Neural cell (in vitro differentiated cells): ENCODE data around the gene CAMK1. TPM values are rescaled to one million over a fixed set of nuclear protein-coding genes. Genes with fewer than 3 reads are reported as not detected.

Source experiments
- H2AFZ ChIP-seq: fragments of 200-600, 300-800 bp; sonication (generic), shearing (Covaris generic); 2 replicates; pipeline ENCODE4 v1.6.0; 2014; ENCODE audit warnings: low read depth, mild to moderate bottlenecking, antibody characterized with exemption, low read length, moderate library complexity
- H3F3A ChIP-seq: fragments of 200-600 bp; shearing (Covaris generic); 2 replicates; pipeline ENCODE4 v1.6.1; 2016; ENCODE audit warnings: mild to moderate bottlenecking, moderate library complexity, mixed read lengths, antibody characterized with exemption, low read length; ENCODE audit not compliant: insufficient read depth, poor library complexity, severe bottlenecking
- H3K27ac ChIP-seq: fragments of 200-600, 300-800 bp; sonication (generic), shearing (Covaris generic); 2 replicates; pipeline ENCODE4 v1.5.1; 2014; ENCODE audit warnings: mild to moderate bottlenecking, low read length, moderate library complexity
- H3K27me3 ChIP-seq: fragments of 300-800, 200-600 bp; sonication (generic), shearing (Covaris generic); 2 replicates; pipeline ENCODE4 v1.6.0; 2014; ENCODE audit warnings: mild to moderate bottlenecking, low read depth, low read length, moderate library complexity; ENCODE audit not compliant: insufficient read depth
- H3K36me3 ChIP-seq: fragments of 300-800, 200-600 bp; sonication (generic), shearing (Covaris generic); 2 replicates; pipeline ENCODE4 v1.5.1; 2014; ENCODE audit warnings: mild to moderate bottlenecking, antibody characterized with exemption, low read length, moderate library complexity; ENCODE audit not compliant: insufficient read depth
- H3K4me2 ChIP-seq: fragments of 300-800, 200-600 bp; sonication (generic), shearing (Covaris generic); 2 replicates; pipeline ENCODE4 v1.6.0; 2014; ENCODE audit warnings: mild to moderate bottlenecking, low read length
- H3K4me3 ChIP-seq: fragments of 300-800, 200-600 bp; sonication (generic), shearing (Covaris generic); 2 replicates; pipeline ENCODE4 v1.5.1; 2014; ENCODE audit warnings: mild to moderate bottlenecking, low read length, moderate library complexity
- H3K79me2 ChIP-seq: fragments of 200-600 bp; shearing (Covaris generic); replicated peaks from 2 replicates; pipeline ENCODE4 v1.6.0; 2014; ENCODE audit warnings: mild to moderate bottlenecking, low read length, moderate library complexity; ENCODE audit not compliant: insufficient read depth
- H3K9ac ChIP-seq: fragments of 300-800, 200-600 bp; sonication (generic), shearing (Covaris generic); 2 replicates; pipeline ENCODE4 v1.6.1; 2016; ENCODE audit warnings: mild to moderate bottlenecking, low read length, mixed read lengths
- H3K9me2 ChIP-seq: fragments of 200-600 bp; shearing (Covaris generic); 2 replicates; pipeline ENCODE4 v1.6.1; 2016; ENCODE audit warnings: mild to moderate bottlenecking, low read length, mixed read lengths; ENCODE audit not compliant: insufficient read depth
- H3K9me3 ChIP-seq: fragments of 200-600, 300-800 bp; sonication (generic), shearing (Covaris generic); 2 replicates; pipeline ENCODE4 v1.6.1; 2016; ENCODE audit warnings: mild to moderate bottlenecking, mixed run types, low read length, moderate library complexity, mixed read lengths
- H4K20me1 ChIP-seq: fragments of 200-600 bp; shearing (Covaris generic); 2 replicates; pipeline ENCODE4 v1.6.1; 2016; ENCODE audit warnings: mild to moderate bottlenecking, mixed run types; ENCODE audit not compliant: insufficient read depth
- EP300 ChIP-seq: fragments of 450-650 bp; conservative IDR thresholded peaks from 2 replicates; pipeline ENCODE4 v1.6.1; 2014; ENCODE audit warnings: antibody characterized with exemption, mild to moderate bottlenecking, moderate library complexity; ENCODE audit not compliant: poor library complexity, severe bottlenecking
- EZH2 ChIP-seq: fragments of 200-600, 300-800 bp; shearing (Covaris generic), sonication (generic); IDR thresholded peaks from 2 replicates; pipeline ENCODE4 v1.6.1; 2014; ENCODE audit warnings: antibody characterized with exemption, low read length, borderline replicate concordance, mild to moderate bottlenecking; ENCODE audit not compliant: insufficient read depth, poor library complexity, severe bottlenecking
- MXI1 ChIP-seq: fragments of 450-650 bp; conservative IDR thresholded peaks from 2 replicates; pipeline ENCODE4 v1.6.1; 2014; ENCODE audit warnings: antibody characterized with exemption, mild to moderate bottlenecking; ENCODE audit not compliant: poor library complexity, severe bottlenecking
- POLR2AphosphoS5 ChIP-seq: IDR thresholded peaks from 2 replicates; pipeline ENCODE4 v1.6.1; 2012
- RAD21 ChIP-seq: fragments of 450-650 bp; conservative IDR thresholded peaks from 2 replicates; pipeline ENCODE4 v1.6.1; 2014; ENCODE audit warnings: antibody characterized with exemption, mild to moderate bottlenecking, moderate library complexity
- SMC3 ChIP-seq: fragments of 450-650 bp; conservative IDR thresholded peaks from 2 replicates; pipeline ENCODE4 v1.6.1; 2014; ENCODE audit warnings: antibody characterized with exemption, mild to moderate bottlenecking, moderate library complexity; ENCODE audit not compliant: poor library complexity
- TAF1 ChIP-seq: IDR thresholded peaks from 2 replicates; pipeline ENCODE4 v1.6.1; 2012; ENCODE audit warnings: low read depth
- polyA plus RNA-seq: library from polyadenylated mRNA; depleted of rRNA; stranded (reverse); fragments of >200 nt; gene quantifications from 2 replicates; pipeline ENCODE4 v1.2.3, GENCODE V29; 2014
- TF ChIP-seq, protein P1 (sequence below): fragments of 450-650 bp; IDR thresholded peaks from 2 replicates; pipeline ENCODE4 v1.5.1; 2014; ENCODE audit warnings: antibody characterized with exemption, mild to moderate bottlenecking, moderate library complexity; ENCODE audit not compliant: poor library complexity, severe bottlenecking
- TF ChIP-seq, protein P2 (sequence below): IDR thresholded peaks from 2 replicates; pipeline ENCODE4 v1.6.1; 2012; ENCODE audit warnings: borderline replicate concordance

CAMK1 gene
- polyA plus RNA-seq, 1 donor from 2014 or later, result 18.7 TPM

DNA sequence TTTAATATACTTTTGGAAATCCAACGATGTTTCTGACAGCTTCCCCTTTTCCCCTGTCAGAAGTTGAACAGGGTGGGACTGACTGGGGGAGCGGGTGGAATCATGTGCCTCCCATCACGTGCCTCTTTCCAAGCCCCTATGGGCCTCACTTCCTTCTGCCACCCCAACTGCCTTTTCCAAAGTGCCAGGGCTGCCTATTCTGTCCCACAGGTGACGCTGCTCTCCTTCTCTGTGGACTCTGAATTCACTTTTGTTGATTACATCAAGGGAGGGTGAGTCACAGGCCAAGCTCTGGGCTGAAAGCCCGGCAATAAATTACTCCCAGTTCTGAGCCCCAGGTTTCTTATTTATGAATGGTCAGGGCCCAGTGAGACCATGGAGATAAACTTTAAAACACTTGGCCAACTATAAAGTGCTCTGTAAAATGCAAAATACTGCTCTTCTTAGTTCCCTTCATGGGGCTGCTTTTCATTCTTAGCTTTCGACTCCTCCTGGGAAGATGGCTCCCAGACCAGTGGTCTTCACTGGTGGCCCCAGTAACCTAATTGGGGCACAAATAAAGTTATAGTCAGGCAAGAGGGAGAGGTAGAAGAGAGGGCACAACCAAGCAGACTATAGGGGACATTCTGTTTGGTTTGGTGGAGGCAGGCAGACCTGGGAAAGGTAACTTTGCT, 53.8 kb downstream of the CAMK1 start:
- no peak overlapping the region for H2AFZ ChIP-seq
- H3K9me3 ChIP-seq, result no peaks in the 10 kb centered on the region
- no peak overlapping the region for H3K9ac ChIP-seq
- H4K20me1 ChIP-seq, result no peaks in the 10 kb centered on the region
- H3K4me3 ChIP-seq, result no peak overlapping the region
- H3K27ac ChIP-seq, result no peak overlapping the region
- H3K79me2 ChIP-seq, result no peaks in the 10 kb centered on the region
- H3F3A ChIP-seq, result no peaks in the 10 kb centered on the region
- TF ChIP-seq RAD21, result no peak
- TF ChIP-seq, protein P1, sequence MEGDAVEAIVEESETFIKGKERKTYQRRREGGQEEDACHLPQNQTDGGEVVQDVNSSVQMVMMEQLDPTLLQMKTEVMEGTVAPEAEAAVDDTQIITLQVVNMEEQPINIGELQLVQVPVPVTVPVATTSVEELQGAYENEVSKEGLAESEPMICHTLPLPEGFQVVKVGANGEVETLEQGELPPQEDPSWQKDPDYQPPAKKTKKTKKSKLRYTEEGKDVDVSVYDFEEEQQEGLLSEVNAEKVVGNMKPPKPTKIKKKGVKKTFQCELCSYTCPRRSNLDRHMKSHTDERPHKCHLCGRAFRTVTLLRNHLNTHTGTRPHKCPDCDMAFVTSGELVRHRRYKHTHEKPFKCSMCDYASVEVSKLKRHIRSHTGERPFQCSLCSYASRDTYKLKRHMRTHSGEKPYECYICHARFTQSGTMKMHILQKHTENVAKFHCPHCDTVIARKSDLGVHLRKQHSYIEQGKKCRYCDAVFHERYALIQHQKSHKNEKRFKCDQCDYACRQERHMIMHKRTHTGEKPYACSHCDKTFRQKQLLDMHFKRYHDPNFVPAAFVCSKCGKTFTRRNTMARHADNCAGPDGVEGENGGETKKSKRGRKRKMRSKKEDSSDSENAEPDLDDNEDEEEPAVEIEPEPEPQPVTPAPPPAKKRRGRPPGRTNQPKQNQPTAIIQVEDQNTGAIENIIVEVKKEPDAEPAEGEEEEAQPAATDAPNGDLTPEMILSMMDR, result no peak
- no peak for TF ChIP-seq EP300
- TF ChIP-seq MXI1, result no peak
- TF ChIP-seq TAF1, result no peak
- TF ChIP-seq SMC3, result no peak
- TF ChIP-seq, protein P2, sequence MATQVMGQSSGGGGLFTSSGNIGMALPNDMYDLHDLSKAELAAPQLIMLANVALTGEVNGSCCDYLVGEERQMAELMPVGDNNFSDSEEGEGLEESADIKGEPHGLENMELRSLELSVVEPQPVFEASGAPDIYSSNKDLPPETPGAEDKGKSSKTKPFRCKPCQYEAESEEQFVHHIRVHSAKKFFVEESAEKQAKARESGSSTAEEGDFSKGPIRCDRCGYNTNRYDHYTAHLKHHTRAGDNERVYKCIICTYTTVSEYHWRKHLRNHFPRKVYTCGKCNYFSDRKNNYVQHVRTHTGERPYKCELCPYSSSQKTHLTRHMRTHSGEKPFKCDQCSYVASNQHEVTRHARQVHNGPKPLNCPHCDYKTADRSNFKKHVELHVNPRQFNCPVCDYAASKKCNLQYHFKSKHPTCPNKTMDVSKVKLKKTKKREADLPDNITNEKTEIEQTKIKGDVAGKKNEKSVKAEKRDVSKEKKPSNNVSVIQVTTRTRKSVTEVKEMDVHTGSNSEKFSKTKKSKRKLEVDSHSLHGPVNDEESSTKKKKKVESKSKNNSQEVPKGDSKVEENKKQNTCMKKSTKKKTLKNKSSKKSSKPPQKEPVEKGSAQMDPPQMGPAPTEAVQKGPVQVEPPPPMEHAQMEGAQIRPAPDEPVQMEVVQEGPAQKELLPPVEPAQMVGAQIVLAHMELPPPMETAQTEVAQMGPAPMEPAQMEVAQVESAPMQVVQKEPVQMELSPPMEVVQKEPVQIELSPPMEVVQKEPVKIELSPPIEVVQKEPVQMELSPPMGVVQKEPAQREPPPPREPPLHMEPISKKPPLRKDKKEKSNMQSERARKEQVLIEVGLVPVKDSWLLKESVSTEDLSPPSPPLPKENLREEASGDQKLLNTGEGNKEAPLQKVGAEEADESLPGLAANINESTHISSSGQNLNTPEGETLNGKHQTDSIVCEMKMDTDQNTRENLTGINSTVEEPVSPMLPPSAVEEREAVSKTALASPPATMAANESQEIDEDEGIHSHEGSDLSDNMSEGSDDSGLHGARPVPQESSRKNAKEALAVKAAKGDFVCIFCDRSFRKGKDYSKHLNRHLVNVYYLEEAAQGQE, result no peak
- no peak for TF ChIP-seq EZH2
- TF ChIP-seq POLR2AphosphoS5, result no peak
- no peaks in the 10 kb centered on the region for H3K27me3 ChIP-seq
- no peaks in the 10 kb centered on the region for H3K36me3 ChIP-seq
- H3K9me2 ChIP-seq, result no peaks in the 10 kb centered on the region
- H3K4me2 ChIP-seq, result no peak overlapping the region

DNA sequence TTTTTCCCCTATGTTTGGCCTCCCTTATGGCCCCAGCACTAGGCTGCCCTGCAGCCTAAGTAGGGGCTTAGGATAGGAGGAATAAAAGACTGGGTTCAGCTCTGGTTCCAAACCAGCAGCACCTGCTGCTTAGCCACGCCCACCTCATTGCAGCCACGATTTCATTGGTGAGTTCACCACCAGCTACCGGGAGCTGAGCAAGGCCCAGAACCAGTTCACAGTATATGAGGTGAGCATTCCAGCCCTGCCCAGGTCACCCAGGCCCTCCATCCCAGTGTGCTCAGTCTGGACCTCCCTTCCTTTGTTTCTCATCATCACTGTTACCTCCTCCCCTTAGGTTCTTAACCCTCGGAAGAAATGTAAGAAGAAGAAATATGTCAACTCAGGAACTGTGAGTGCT, 54.6 kb downstream of the CAMK1 start:
- Histone ChIP-seq H3K9me3 (no peaks in the 10 kb centered on the region), H3K9me2 (no peaks in the 10 kb centered on the region), H3F3A (no peaks in the 10 kb centered on the region), H3K9ac (no peak overlapping the region), H3K4me2 (no peak overlapping the region), H2AFZ (no peak overlapping the region), H3K27ac (no peak overlapping the region), H3K36me3 (no peaks in the 10 kb centered on the region), H3K27me3 (no peaks in the 10 kb centered on the region), H3K4me3 (no peak overlapping the region), H3K79me2 (no peaks in the 10 kb centered on the region), H4K20me1 (no peaks in the 10 kb centered on the region)
- TF ChIP-seq EP300 (no peak), POLR2AphosphoS5 (no peak), SMC3 (no peak), MXI1 (no peak)
- TF ChIP-seq, protein P2, result no peak
